GM04503 (cell line): Measurements from ENCODE around the gene IGF2R.
"Not testable (repeated sequence)": the region's sequence is repeated elsewhere in the genome, so short reads cannot be mapped to it uniquely, and the experiment has no call there.

Source experiments
- DNase-seq: peaks from one replicate; pipeline ENCODE4 v3.0.0-alpha.2; 2012; ENCODE audit warnings: low read depth

Gene IGF2R

DNA sequence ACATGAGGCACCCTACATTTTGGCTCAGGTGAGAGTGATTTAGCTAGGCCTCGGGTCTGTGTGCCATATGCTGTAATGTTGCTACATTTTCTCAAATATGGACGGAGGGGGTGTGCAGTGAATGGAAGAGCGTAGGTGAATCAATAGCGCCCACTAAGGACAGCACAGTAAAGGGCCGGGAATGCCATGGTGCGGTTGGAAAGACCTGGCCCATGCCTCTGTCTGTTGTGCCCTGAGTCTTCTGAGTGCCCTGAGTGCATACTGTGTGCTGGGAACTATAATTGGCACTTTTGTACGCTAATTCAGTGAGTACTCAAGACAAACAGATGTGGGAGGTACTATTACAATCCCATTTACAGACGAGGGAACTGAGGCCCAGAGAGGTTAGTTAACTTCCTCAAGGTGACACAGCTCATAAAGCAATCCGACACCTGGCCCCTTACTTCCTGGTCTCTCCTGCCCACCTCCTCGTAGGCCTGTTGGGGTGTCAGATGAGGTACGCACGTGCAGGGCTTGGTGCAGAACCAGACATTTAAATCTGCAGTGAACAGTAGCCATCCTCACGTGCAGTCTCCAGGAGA is 170.0 kb downstream of the IGF2R start:
- DNase-seq, result no peak

DNA sequence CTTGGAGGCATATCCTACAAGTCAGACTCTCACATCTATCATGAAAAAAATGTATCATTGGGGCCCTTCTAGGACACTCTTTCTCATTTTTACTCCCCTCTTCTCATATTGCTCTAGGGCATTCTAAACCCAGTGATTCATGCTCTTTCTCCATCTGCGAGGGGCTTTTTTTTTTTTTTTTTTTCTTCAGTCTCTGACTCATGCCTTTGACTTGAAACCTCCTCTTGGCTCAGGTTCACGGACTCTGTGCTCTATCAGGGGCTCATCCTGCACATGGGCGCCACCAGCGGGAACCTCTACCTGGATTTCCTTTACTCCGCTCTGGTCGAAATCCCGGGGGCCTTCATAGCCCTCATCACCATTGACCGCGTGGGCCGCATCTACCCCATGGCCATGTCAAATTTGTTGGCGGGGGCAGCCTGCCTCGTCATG is 170.6 kb downstream of the IGF2R start:
- peak; percentile 46 for DNase-seq

DNA sequence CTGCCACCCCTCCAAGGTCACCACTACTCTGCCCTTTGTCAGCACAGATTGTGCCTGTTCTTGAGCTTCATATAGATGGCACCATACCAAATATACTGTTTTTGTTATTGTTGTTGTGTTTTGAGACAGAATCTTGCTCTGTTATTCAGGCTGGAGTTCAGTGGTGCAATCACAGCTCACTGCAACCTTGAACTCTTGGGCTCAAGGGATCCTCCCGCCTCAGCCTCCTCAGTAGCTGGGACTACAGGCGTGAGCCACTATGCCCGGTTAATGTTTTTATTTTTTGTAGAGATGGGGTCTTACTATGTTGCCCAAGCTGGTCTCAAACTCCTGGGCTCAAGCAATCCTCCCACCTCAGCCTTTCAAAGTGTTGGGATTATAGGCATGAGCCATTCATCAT is 171.6 kb downstream of the IGF2R start:
- not testable (repeated sequence) for DNase-seq

DNA sequence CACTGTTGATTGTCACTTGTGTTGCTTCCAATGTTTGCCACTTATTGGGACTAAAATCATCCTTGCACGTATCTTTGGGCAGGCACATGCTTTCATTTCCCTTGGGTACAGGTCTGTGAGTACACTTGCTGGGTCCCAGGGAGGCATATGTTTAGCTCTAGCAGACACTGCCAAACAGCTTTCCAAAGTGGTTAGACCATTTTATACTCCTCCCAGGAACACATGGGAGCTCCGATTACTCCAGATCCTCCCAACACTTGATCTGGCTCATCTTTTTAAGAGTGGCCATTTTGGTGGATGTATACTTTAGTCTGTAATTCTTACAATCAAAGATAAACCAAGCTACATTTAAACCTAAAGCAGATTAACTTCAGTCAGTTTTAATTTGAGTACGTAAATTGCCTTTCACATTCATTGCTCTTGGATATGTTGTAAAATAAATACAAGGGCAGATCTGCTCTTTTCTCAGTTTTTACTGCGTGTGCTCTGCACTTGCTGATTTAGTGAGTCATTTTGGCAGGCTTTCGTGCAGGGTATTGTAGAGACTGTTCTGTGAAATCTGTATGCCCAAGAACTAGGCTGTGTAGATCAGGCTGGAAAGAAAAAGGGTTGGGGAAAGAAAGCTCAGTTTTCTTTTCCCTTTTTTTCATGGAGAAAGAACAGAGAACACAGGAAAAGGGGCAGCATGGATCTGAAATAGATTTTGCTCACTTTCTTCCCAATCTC is 172.3 kb downstream of the IGF2R start:
- DNase-seq, result no peak

DNA sequence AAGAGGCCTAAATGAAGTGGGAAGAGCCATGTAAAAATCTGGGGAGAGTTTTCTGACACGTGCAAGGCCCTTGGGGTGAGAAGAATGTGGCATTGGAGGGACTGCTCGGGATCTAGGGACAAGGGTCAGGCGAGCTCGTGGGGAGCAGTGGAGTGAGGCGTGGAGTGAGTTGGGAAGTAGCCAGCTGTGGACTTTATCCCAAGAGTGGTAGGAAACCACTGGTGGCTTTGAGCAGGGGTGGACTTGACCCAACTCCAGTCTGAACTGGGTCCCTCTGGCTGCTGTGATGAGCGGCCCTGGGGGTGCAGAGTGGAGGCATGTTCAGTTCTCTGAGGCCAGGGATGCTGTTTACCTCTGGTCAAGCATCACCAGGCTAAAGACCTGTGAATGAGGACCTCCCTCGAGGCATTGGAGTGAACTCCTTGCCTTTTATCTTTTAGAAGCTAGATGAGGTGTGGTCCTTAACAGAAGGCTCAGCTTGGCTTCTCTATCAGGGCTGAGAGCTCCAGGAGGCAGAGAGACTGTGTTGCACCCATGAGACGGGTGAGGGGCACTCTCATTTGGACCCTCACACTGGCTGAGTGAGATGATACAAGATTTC is 173.3 kb downstream of the IGF2R start:
- no peak for DNase-seq

DNA sequence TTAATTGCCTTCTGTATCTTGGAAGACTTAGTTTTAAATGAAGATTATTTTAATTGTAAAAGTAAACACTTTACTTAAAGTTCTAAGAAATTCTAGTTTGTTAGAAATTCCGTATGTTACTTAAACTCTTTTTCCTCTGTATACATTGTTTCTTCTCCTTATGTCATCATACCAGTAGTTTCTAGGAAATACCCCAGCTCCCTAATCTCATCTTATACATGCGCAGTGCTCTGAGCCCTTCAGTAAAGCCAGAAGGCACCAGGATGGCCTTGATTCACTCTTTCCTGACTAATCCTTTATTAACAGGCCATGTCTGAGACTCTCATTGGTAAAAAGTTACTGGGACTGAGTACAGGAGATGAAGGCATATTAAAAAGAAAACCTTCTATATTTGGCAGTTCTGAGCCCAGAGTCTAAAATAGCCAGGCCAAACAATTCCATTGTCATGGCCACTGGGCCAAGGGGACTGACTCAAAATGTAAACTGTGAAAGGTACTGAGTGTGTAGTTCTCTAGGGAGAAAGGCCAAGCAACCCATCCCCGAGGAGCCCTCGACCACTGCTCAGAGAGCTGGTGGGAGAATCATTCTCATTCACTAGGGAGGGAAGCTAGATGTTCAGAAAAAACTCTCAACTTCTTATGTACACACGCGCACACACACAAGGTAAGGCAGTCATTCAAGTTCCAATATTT is 177.7 kb downstream of the IGF2R start:
- DNase-seq, result no peak

DNA sequence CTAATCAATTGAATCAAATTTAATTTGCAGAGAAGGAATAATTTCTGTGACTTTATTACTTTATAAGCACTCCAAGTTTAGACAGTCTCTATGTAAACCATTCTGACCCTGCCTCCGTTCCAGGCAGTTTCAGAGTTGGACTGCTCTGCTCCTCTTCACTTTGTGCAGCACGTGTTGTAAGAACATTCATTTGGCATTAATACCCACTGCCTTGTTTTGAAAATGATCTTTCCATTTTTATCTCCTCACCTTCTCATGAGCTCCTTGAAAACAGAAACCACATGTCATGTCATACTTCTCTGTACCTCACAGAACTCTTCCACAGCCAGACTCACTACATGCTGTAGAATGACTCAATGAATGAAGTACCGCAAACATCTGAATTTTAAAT is 178.3 kb downstream of the IGF2R start:
- DNase-seq, result no peak

DNA sequence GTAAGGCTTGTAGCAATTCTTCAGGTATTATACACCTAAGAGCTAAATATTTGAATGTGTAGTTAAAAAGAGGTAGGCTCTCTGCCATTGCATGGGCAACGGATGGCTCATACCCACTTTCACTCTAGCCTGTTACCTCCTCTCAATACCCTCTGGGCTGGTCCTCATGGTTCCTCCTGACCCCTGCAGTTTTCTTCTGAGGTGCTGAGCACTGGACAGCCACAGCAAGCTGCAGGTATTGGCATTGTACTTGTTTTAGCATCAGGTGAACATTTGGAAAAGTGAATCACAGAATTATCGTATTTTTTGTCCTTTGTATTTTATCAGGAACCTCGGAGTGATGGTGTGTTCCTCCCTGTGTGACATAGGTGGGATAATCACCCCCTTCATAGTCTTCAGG is 185.6 kb downstream of the IGF2R start:
- no peak for DNase-seq

DNA sequence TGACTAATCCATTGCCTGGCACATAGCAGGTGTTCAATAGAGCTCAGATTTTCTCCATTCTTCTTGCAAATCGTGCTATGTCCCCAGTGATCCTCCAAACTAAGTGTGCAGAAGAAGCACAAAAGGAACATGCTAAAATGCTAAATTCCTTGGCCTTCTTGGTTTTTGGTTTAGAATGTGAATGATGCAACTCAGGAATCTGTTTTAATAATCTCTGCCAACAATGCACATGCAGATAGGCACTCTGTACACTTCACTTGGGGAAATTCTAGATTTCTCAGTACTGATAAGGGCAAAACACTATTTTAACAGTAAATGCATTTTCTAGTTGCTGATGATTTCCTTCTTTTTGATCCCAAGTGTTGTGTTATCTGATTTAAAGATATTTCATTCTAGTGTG is 188.0 kb downstream of the IGF2R start:
- DNase-seq, result no peak

DNA sequence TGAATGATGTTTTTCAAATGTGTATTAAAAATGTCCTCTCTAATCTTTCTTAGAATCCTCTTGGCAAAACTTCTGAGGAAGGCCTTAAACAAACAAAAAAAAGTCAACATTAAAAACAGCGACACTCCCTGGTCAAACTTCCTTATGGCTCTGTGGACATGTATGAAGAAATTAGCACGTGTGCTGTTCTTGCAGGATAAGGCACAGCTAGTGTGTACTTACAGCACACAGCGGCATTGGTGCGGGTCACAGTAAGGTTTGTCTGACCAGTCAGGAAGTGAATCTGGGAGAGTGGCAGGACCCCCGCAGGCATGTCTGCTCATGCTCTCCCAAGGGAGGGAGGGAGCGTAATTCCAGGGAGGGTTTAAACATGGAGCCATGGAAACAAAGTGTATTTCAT is 191.6 kb downstream of the IGF2R start:
- DNase-seq, result no peak
